Right cardiac atrium (tissue), 5 donors: ENCODE data around the gene RNF123. TPM values are rescaled to one million over a fixed set of nuclear protein-coding genes. Genes with fewer than 3 reads are reported as not detected.
"Not testable (repeated sequence)": the region's sequence is repeated elsewhere in the genome, so short reads cannot be mapped to it uniquely, and the experiment has no call there.

Source experiments
- ATAC-seq, 2 donors: fragments of 200-7000 bp; cut with Tn5 transposase; one replicate each; pipeline versions ENCODE4 v1.8.0 to v1.9.1; 2020; ENCODE audit warnings: moderate library complexity in 2 of 2, mild to moderate bottlenecking in 1 of 2
- DNase-seq, 3 donors: peaks; one replicate each; pipeline ENCODE4 v3.0.0-alpha.2; 2020
- H3K27ac ChIP-seq: one replicate; pipeline ENCODE4 v1.5.1; 2013; ENCODE audit warnings: mild to moderate bottlenecking, low read length, control low read depth, moderate library complexity
- H3K27me3 ChIP-seq: one replicate; pipeline ENCODE4 v1.6.1; 2013; ENCODE audit not compliant: control insufficient read depth, insufficient read depth
- H3K4me1 ChIP-seq: one replicate; pipeline ENCODE4 v1.6.1; 2013; ENCODE audit warnings: low read length; ENCODE audit not compliant: control insufficient read depth, insufficient read depth
- H3K4me3 ChIP-seq: one replicate; pipeline ENCODE4 v1.5.1; 2013; ENCODE audit warnings: low read length, control low read depth
- H3K9me3 ChIP-seq: one replicate; pipeline ENCODE4 v1.6.1; 2013; ENCODE audit warnings: low read length; ENCODE audit not compliant: control insufficient read depth
- WGBS: extraction: QIAGEN DNeasy Blood & Tissue Kit; methylation state at CpG from one replicate; pipeline ENCODE4 v1.1.7; 2013; 5-methylcytosine and 5-hydroxymethylcytosine counted together
- intact Hi-C, 4 donors: fragments of 100-400 bp; cut with DNase I; formaldehyde crosslinking; loops; one replicate each; pipeline versions ENCODE4 v1.11.0 to v1.14.0; 2022 to 2023
- polyA plus RNA-seq: library from polyadenylated mRNA; stranded (reverse); fragments of 200-250 nt; gene quantifications from one replicate; pipeline ENCODE4 v1.2.3, GENCODE V29; 2013
- total RNA-seq, 4 donors: library from RNA; stranded (reverse); fragmentation: NEBNext Ultra II Directional; extraction: Animal tissue kit (Norgen Biotek cat#: 25700); gene quantifications; one replicate each; pipeline ENCODE4 v1.2.1, GENCODE V29; 2021
- donor health status: healthy with polysubstance abuse.
- donor health status: DM: no; HTN: yes; CAD: no.
- donor health status: DM: no; HTN: no; CAD: no.
- donor health status: DM: no; HTN: yes; CAD: no; lungs with severe emphysema.
- donor health status: DM: yes; HTN: yes; CAD: no.

Gene RNF123
- total and polyA plus RNA-seq, 5 donors, result 24.4 to 44.6 (median 39.2) TPM

GRCh38 chr3:49734752-49735151, 45.4 kb downstream of the RNF123 start:
- Histone ChIP-seq H3K9me3 (no peaks in the 10 kb centered on the region), H3K4me3 (no peak overlapping the region), H3K27me3 (no peaks in the 10 kb centered on the region), H3K27ac (no peak overlapping the region), H3K4me1 (no peaks in the 10 kb centered on the region)
- 93% methylated on average over 6 of the region's 6 CpGs for WGBS
- ATAC-seq, result no peak
- intact Hi-C loops, result no loop called here
- DNase-seq, result no peak

GRCh38 chr3:49738067-49738713, 48.8 kb downstream of the RNF123 start:
- WGBS, result 94% methylated on average over 11 of the region's 11 CpGs
- DNase-seq (no peak), ATAC-seq (peak in 1 of 2 donors; percentile 23)
- intact Hi-C loops, result no loop called here
- H3K27me3 ChIP-seq, result no peaks in the 10 kb centered on the region
- H3K4me3 ChIP-seq, result no peak overlapping the region
- H3K27ac ChIP-seq, result no peak overlapping the region
- no peaks in the 10 kb centered on the region for H3K9me3 ChIP-seq
- H3K4me1 ChIP-seq, result no peaks in the 10 kb centered on the region

GRCh38 chr3:49740427-49740826, 51.1 kb downstream of the RNF123 start:
- no peak overlapping the region for H3K4me3 ChIP-seq
- no peak for DNase-seq
- intact Hi-C loops, result no loop called here
- H3K27me3 ChIP-seq, result no peaks in the 10 kb centered on the region
- no peaks in the 10 kb centered on the region for H3K4me1 ChIP-seq
- no peak for ATAC-seq
- no peaks in the 10 kb centered on the region for H3K9me3 ChIP-seq
- no peak overlapping the region for H3K27ac ChIP-seq

- WGBS, result 88% methylated on average over 2 of the region's 2 CpGs
- Histone ChIP-seq H3K4me1 (peaks cover 2% of the 10 kb centered on the region), H3K9me3 (no peaks in the 10 kb centered on the region), H3K27me3 (no peaks in the 10 kb centered on the region), H3K4me3 (no peak overlapping the region), H3K27ac (no peak overlapping the region)
- intact Hi-C loops, result no loop called here
- no peak for DNase-seq
- peak in 1 of 2 donors; percentile 26 for ATAC-seq
These were observed 56.6 kb downstream of the RNF123 start for GRCh38 chr3:49745986-49746385.

- no peak overlapping the region for H3K27ac ChIP-seq
- intact Hi-C loops, result no loop called here
- 87% methylated on average over 13 of the region's 13 CpGs for WGBS
- no peak overlapping the region for H3K4me3 ChIP-seq
- H3K9me3 ChIP-seq, result no peaks in the 10 kb centered on the region
- peaks cover 2% of the 10 kb centered on the region for H3K4me1 ChIP-seq
- ATAC-seq (no peak), DNase-seq (no peak)
- no peaks in the 10 kb centered on the region for H3K27me3 ChIP-seq
These were observed 58.6 kb downstream of the RNF123 start for GRCh38 chr3:49747792-49748480.

- H3K4me3 ChIP-seq, H3K9me3 ChIP-seq, H3K27me3 ChIP-seq, H3K27ac ChIP-seq, DNase-seq, H3K4me1 ChIP-seq, intact Hi-C loops, ATAC-seq: not testable (repeated sequence)
- WGBS, result 91% methylated on average over 5 of the region's 5 CpGs
These were observed 59.5 kb downstream of the RNF123 start for GRCh38 chr3:49748874-49749273.

- DNase-seq, result no peak
- Histone ChIP-seq H3K4me3 (no peak overlapping the region), H3K27me3 (no peaks in the 10 kb centered on the region), H3K9me3 (no peaks in the 10 kb centered on the region), H3K4me1 (peaks cover 2% of the 10 kb centered on the region), H3K27ac (no peak overlapping the region)
- 88% methylated on average over 4 of the region's 4 CpGs for WGBS
- intact Hi-C loops, result no loop called here
- peak in 1 of 2 donors; percentile 34 for ATAC-seq
These were observed 60.7 kb downstream of the RNF123 start for GRCh38 chr3:49750056-49750455.

GRCh38 chr3:49751501-49751900, 62.1 kb downstream of the RNF123 start:
- DNase-seq (no peak), ATAC-seq (no peak)
- no peaks in the 10 kb centered on the region for H3K27me3 ChIP-seq
- no peaks in the 10 kb centered on the region for H3K9me3 ChIP-seq
- no peak overlapping the region for H3K27ac ChIP-seq
- H3K4me3 ChIP-seq, result no peak overlapping the region
- 95% methylated on average over 4 of the region's 4 CpGs for WGBS
- intact Hi-C loops, result no loop called here
- H3K4me1 ChIP-seq, result peaks cover 2% of the 10 kb centered on the region

- ATAC-seq, result no peak
- H3K4me3 ChIP-seq, result no peak overlapping the region
- no peak overlapping the region for H3K27ac ChIP-seq
- H3K4me1 ChIP-seq, result peaks cover 2% of the 10 kb centered on the region
- intact Hi-C loops, result no loop called here
- no peaks in the 10 kb centered on the region for H3K27me3 ChIP-seq
- no peaks in the 10 kb centered on the region for H3K9me3 ChIP-seq
- 72% methylated on average over 1 of the region's 1 CpG for WGBS
- DNase-seq, result no peak
These were observed 65.2 kb downstream of the RNF123 start for GRCh38 chr3:49754536-49754935.

- intact Hi-C loops, result no loop called here
- H3K4me1 ChIP-seq, result no peaks in the 10 kb centered on the region
- WGBS, result 73% methylated on average over 1 of the region's 1 CpG
These were observed 66.7 kb downstream of the RNF123 start for GRCh38 chr3:49756036-49756435.

GRCh38 chr3:49757197-49757596, 67.8 kb downstream of the RNF123 start:
- intact Hi-C loops, result no loop called here
- no peaks in the 10 kb centered on the region for H3K9me3 ChIP-seq
- DNase-seq (no peak), ATAC-seq (no peak)
- no peaks in the 10 kb centered on the region for H3K4me1 ChIP-seq
- 64% methylated on average over 2 of the region's 2 CpGs for WGBS
- no peak overlapping the region for H3K27ac ChIP-seq
- no peaks in the 10 kb centered on the region for H3K27me3 ChIP-seq
- H3K4me3 ChIP-seq, result no peak overlapping the region

More at GRCh38 chr3:49756036-49756435, 66.7 kb downstream of the RNF123 start:
- Histone ChIP-seq H3K4me3 (no peak overlapping the region), H3K27me3 (no peaks in the 10 kb centered on the region), H3K27ac (no peak overlapping the region), H3K9me3 (no peaks in the 10 kb centered on the region)
- DNase-seq, result no peak
- ATAC-seq, result no peak
